BJ (cell line): Measurements from ENCODE around the gene MXD3. TPM values are rescaled to one million over a fixed set of nuclear protein-coding genes. Genes with fewer than 3 reads are reported as not detected.
"Not testable (repeated sequence)": the region's sequence is repeated elsewhere in the genome, so short reads cannot be mapped to it uniquely, and the experiment has no call there.

ENCODE experiments used
- CTCF ChIA-PET: fragments of 350-600 bp; formaldehyde crosslinking; extraction: SDS; loops from one replicate; lab custom pipeline; 2021; ENCODE audit warnings: antibody characterized with exemption, inconsistent platforms; lab: Yijun Ruan, JAX
- POLR2A ChIA-PET: fragments of 300-600 bp; sonication (Branson Sonifier 250); formaldehyde crosslinking; extraction: SDS; loops from one replicate; lab custom pipeline; 2021; ENCODE audit warnings: antibody characterized with exemption; lab: Charles Lee
- DNase-seq: peaks from one replicate; pipeline ENCODE4 v3.0.0-alpha.2; 2011; ENCODE audit warnings: low read depth
- H3K27me3 ChIP-seq: 2 replicates; pipeline ENCODE4 v1.6.0; 2011; ENCODE audit warnings: low read length; ENCODE audit not compliant: control insufficient read depth, insufficient read depth
- H3K36me3 ChIP-seq: 2 replicates; pipeline ENCODE4 v1.5.1; 2011; ENCODE audit warnings: low read length; ENCODE audit not compliant: control insufficient read depth, insufficient read depth
- H3K4me3 ChIP-seq: 2 replicates; pipeline ENCODE4 v1.5.1; 2011; ENCODE audit warnings: low read depth, mild to moderate bottlenecking, control low read depth, low read length
- polyA plus RNA-seq: library from polyadenylated mRNA; depleted of rRNA; stranded (reverse); fragments of >200 nt; gene quantifications from 2 replicates; pipeline ENCODE4 v1.2.3, GENCODE V29; 2011
- TF ChIP-seq, protein P1 (sequence below): IDR thresholded peaks from 2 replicates; pipeline ENCODE4 v1.5.1; 2011; ENCODE audit warnings: low read depth, mild to moderate bottlenecking, control low read depth, inconsistent platforms, low read length, moderate library complexity; ENCODE audit not compliant: insufficient read depth

Gene MXD3
- polyA plus RNA-seq, 1 experiment: 18.1 TPM

DNA sequence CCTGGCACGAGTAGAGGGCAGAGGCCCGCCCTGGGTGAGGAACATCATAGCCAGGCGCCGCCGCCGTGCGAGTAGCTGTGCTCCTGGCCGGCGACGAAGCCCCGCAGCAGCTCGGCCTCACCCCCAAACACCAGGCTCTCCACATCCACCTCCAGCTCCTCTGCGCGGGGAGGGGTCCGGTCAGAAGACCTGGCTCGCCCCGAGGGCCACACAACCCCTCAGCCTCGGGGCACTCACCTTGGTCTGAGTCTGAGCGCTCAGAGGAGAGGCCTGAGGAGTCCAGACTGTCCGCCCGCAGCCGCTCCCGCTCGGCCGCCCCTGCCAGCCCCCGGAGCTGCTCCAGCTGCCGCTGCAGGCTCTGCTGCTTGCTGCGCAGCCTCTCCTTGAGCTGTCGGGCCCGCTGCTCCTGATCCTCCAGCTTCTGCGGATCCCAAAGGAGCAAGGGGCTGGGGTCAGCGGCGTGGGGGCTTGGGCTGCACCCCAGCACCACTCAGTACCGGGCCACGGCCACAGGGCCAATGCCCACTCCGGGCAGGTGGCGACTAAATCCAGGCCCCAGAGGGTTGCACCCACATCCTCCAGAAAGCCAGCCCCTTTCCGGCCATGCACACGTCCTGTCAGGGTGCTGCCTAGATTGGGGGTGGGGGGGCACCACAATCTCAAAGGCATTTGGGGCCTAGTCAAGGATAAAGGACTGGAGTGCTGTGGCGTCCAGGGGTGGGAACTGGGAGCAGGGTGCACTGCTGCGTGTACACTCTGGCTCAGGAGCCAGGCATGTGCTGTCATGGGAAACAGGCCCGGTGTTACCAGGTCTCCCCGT lies 3.9 kb downstream of the MXD3 start:
- H3K4me3 ChIP-seq: no peak overlapping the region
- TF ChIP-seq, protein P1, sequence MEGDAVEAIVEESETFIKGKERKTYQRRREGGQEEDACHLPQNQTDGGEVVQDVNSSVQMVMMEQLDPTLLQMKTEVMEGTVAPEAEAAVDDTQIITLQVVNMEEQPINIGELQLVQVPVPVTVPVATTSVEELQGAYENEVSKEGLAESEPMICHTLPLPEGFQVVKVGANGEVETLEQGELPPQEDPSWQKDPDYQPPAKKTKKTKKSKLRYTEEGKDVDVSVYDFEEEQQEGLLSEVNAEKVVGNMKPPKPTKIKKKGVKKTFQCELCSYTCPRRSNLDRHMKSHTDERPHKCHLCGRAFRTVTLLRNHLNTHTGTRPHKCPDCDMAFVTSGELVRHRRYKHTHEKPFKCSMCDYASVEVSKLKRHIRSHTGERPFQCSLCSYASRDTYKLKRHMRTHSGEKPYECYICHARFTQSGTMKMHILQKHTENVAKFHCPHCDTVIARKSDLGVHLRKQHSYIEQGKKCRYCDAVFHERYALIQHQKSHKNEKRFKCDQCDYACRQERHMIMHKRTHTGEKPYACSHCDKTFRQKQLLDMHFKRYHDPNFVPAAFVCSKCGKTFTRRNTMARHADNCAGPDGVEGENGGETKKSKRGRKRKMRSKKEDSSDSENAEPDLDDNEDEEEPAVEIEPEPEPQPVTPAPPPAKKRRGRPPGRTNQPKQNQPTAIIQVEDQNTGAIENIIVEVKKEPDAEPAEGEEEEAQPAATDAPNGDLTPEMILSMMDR: no peak
- ChIA-PET CTCF (interaction anchor here (1.2 to 6.8 kb wide), 3 partner anchors 146 to 194 kb away, joined by 5 to 38 read pairs (median 34); no protein-coding TSS in a partner anchor), POLR2A (no interaction called here)
- DNase-seq: no peak
- peaks cover 12% of the 10 kb centered on the region for H3K36me3 ChIP-seq
- H3K27me3 ChIP-seq: no peaks in the 10 kb centered on the region

DNA sequence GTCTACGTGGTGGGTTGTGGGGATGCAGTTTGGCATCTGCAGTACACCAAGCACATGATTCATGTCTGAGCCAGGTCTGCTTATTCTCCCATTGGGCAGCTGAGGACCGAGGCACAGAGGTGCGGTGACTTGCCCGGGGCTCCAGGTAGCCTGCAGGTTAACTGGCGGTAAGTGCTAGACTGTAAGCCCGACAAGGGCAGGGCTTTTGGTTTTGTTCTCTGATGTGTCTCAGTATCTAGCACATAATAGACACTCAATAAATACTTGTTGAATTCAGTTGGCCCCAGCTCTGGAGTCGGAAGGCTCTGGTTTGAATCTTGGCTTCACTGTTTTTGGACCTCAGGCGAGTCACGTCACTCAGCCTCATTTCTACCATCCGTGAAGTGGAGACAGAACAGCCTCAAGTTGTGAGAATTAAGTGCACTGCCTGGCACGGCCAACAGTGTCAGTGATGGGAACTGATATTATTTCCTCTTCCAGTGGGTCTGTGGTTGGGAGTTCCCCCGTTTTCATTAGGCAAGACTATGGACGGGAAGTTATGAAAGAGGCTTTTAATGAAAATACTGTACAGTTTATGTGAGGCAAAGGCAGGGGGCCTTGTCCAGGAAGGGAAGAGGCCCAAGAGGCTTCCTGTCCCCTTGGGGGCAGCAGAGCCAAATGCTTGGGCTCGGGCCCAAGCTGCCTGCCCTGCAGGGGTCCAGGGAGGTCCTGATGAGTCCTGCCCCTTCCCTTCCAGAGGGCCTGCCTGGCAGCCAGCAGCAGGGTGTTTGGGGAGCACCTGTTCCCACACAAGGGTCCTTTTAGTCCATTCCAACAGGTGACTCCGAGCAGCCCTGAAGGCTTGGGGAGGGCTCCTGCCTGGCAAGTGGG lies 4.8 kb downstream of the MXD3 start:
- Histone ChIP-seq H3K27me3 (no peaks in the 10 kb centered on the region), H3K4me3 (no peak overlapping the region), H3K36me3 (peaks cover 12% of the 10 kb centered on the region)
- ChIA-PET POLR2A (no interaction called here), CTCF (interaction anchor here (6.8 to 10.3 kb wide), 2 partner anchors 147 to 194 kb away, joined by 38 to 84 read pairs; no protein-coding TSS in a partner anchor)
- TF ChIP-seq, protein P1: no peak
- DNase-seq: no peak

DNA sequence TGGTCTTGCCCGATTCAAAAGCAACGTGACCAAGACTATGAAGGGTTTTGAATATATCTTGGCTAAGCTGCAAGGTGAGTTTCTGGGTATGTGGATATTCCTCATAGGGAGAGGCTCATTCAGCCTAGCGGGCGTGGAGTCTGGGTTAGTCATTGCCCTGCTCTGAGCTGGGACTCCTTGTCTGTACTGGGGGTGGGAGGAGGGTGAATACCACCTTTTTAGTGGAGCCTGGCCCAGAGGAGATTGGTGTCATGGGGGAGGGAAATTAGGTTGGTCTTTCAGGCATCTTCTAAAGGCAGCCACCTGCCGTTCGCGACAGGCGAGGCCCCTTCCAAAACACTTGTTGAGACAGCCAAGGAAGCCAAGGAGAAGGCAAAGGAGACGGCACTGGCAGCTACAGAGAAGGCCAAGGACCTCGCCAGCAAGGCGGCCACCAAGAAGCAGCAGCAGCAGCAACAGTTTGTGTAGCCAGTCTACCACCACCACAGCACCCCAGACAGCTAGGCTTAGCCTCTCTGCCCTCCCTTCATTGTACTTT lies 5.5 kb downstream of the MXD3 start:
- H3K36me3 ChIP-seq: peaks cover 18% of the 10 kb centered on the region
- H3K4me3 ChIP-seq, H3K27me3 ChIP-seq, POLR2A ChIA-PET, DNase-seq: not testable (repeated sequence)
- CTCF ChIA-PET: interaction anchor here (1.7 to 10.3 kb wide), 2 partner anchors 12 to 193 kb away, joined by 6 to 84 read pairs; no protein-coding TSS in a partner anchor

DNA sequence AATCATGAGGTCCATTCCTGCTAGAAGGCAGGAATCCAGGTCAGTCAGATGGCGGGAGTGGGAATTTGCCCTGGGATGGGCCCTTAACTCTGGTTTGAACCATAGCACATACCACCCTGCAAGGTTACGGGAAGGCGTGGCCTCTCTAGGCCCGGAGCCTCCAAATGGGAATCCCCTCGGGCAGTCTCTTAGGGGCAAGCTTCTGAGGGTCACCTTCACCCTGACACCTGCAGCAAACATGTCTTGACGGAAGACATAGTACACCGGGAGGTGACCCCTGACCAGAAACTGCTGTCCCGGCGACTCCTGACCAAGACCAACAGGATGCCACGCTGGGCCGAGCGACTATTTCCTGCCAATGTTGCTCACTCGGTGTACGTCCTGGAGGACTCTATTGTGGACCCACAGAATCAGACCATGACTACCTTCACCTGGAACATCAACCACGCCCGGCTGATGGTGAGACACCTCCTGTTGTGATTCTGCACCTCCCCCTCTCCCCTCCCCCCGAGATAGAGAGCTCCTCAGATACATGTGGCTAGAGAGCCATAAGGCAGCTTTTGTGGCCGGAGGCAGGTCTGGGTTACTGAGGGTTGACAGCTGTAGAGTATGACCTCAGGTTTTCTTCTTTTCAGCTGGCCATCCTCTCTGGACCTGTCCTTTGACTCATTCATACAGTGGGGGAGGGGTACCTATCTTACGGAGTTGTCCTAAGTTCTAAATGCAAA lies 7.1 kb downstream of the MXD3 start:
- DNase-seq: no peak
- Histone ChIP-seq H3K4me3 (peak overlapping the region; percentile 71), H3K27me3 (no peaks in the 10 kb centered on the region), H3K36me3 (peaks cover 18% of the 10 kb centered on the region)
- TF ChIP-seq, protein P1: no peak
- ChIA-PET CTCF (interaction anchor here (0.9 to 10.3 kb wide), 3 partner anchors 14 to 212 kb away, joined by 3 to 84 read pairs (median 6); no protein-coding TSS in a partner anchor), POLR2A (no interaction called here)

DNA sequence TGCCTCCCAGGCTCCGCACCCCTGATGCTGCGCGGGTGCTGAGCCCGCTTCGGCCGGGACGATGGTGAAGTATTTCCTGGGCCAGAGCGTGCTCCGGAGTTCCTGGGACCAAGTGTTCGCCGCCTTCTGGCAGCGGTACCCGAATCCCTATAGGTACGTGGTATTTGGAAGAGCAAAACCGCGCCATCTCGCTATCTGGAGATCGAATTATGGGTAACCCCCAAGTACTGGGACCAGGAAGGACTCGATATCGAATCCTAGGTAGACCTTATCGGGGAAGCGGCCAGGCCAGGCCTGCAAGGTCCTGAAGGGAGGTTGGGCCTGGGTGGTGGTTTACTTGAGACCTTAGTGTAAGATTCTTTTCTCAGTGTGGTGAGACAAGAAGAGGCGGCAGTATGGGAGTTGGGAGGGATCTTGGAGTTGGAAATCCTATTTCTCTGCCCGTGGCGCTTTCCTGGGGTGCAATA lies 7.7 kb downstream of the MXD3 start:
- POLR2A ChIA-PET: no interaction called here
- H3K36me3 ChIP-seq: peaks cover 16% of the 10 kb centered on the region
- peak overlapping the region; percentile 71 for H3K4me3 ChIP-seq
- CTCF ChIA-PET: interaction anchor here (10.3 kb wide), 1 partner anchor 191 kb away, joined by 84 read pairs; no protein-coding TSS in a partner anchor
- DNase-seq: no peak
- no peaks in the 10 kb centered on the region for H3K27me3 ChIP-seq
- TF ChIP-seq, protein P1: no peak
